ENCODE measurements around the gene BRINP2. TPM values are rescaled to one million over a fixed set of nuclear protein-coding genes. Genes with fewer than 3 reads are reported as not detected.
"Not testable (repeated sequence)": the region's sequence is repeated elsewhere in the genome, so short reads cannot be mapped to it uniquely, and the experiment has no call there.

The BRINP2 gene
- total RNA-seq, 4 donors from 2014 or later = not detected

GRCh38 chr1:177311586-177311985 lies 140.8 kb downstream of the BRINP2 start:
- H3K9me3 ChIP-seq = no peaks in the 10 kb centered on the region
- WGBS, 2 donors = 82 to 90% methylated on average over 2 of the region's 2 CpGs
- intact Hi-C loops (cut with DNase I) = no loop called here
- no peak overlapping the region for H3K27ac ChIP-seq
- H3K27me3 ChIP-seq = no peaks in the 10 kb centered on the region
- no peak for DNase-seq
- TF ChIP-seq POLR2A (IDR thresholded peaks at IDR 0.05) = no peak
- no peak for TF ChIP-seq CTCF (IDR thresholded peaks at IDR 0.05)
- no peaks in the 10 kb centered on the region for H3K4me1 ChIP-seq
- no peaks in the 10 kb centered on the region for H3K36me3 ChIP-seq
- H3K4me3 ChIP-seq (replicated peaks in 1 of 3) = no peak overlapping the region

- Histone ChIP-seq H3K36me3 (no peaks in the 10 kb centered on the region), H3K27ac (no peak overlapping the region), H3K4me1 (no peaks in the 10 kb centered on the region), H3K27me3 (no peaks in the 10 kb centered on the region), H3K4me3 (replicated peaks in 1 of 3) (no peak overlapping the region), H3K9me3 (no peaks in the 10 kb centered on the region)
- TF ChIP-seq CTCF (IDR thresholded peaks at IDR 0.05) (no peak), POLR2A (IDR thresholded peaks at IDR 0.05) (no peak)
- intact Hi-C loops (cut with DNase I) = no loop called here
- DNase-seq = no peak
- WGBS, 2 donors = 33 to 41% methylated on average over 2 of the region's 2 CpGs
These were observed 144.5 kb downstream of the BRINP2 start for GRCh38 chr1:177315261-177315660.

- DNase-seq = no peak
- Histone ChIP-seq H3K36me3 (no peaks in the 10 kb centered on the region), H3K4me1 (no peaks in the 10 kb centered on the region), H3K27ac (no peak overlapping the region), H3K9me3 (no peaks in the 10 kb centered on the region), H3K4me3 (replicated peaks in 1 of 3) (no peak overlapping the region), H3K27me3 (no peaks in the 10 kb centered on the region)
- WGBS, 2 donors = 73 to 77% methylated on average over 4 of the region's 4 CpGs
- TF ChIP-seq CTCF (IDR thresholded peaks at IDR 0.05) (no peak), POLR2A (IDR thresholded peaks at IDR 0.05) (no peak)
- intact Hi-C loops (cut with DNase I) = no loop called here
These were observed 145.0 kb downstream of the BRINP2 start for GRCh38 chr1:177315761-177316160.

GRCh38 chr1:177321434-177321833 lies 150.7 kb downstream of the BRINP2 start:
- DNase-seq, H3K27ac ChIP-seq: not testable (repeated sequence)

GRCh38 chr1:177328251-177328650 lies 157.5 kb downstream of the BRINP2 start:
- DNase-seq = no peak
- no peak overlapping the region for H3K4me3 ChIP-seq (replicated peaks in 1 of 3)
- intact Hi-C loops (cut with DNase I) = no loop called here
- TF ChIP-seq POLR2A (IDR thresholded peaks at IDR 0.05) (no peak), CTCF (IDR thresholded peaks at IDR 0.05) (no peak)
- H3K9me3 ChIP-seq = no peaks in the 10 kb centered on the region
- H3K36me3 ChIP-seq = no peaks in the 10 kb centered on the region
- no peak overlapping the region for H3K27ac ChIP-seq
- H3K27me3 ChIP-seq = no peaks in the 10 kb centered on the region
- H3K4me1 ChIP-seq = no peaks in the 10 kb centered on the region
- 65 to 88% methylated on average over 2 of the region's 2 CpGs for WGBS, 2 donors

More at GRCh38 chr1:177321434-177321833, 150.7 kb downstream of the BRINP2 start:
- H3K27me3 ChIP-seq; H3K4me3 ChIP-seq (replicated peaks in 1 of 3); intact Hi-C loops (cut with DNase I); H3K4me1 ChIP-seq; H3K9me3 ChIP-seq; H3K36me3 ChIP-seq: not testable (repeated sequence)

GRCh38 chr1:177329871-177330270 lies 159.1 kb downstream of the BRINP2 start:
- H3K4me3 ChIP-seq (replicated peaks in 1 of 3) = no peak overlapping the region
- H3K27ac ChIP-seq = no peak overlapping the region
- 90 to 98% methylated on average over 2 of the region's 2 CpGs for WGBS, 2 donors
- H3K9me3 ChIP-seq = no peaks in the 10 kb centered on the region
- TF ChIP-seq POLR2A (IDR thresholded peaks at IDR 0.05) (no peak), CTCF (IDR thresholded peaks at IDR 0.05) (no peak)
- no peaks in the 10 kb centered on the region for H3K27me3 ChIP-seq
- DNase-seq = no peak
- H3K36me3 ChIP-seq = no peaks in the 10 kb centered on the region
- intact Hi-C loops (cut with DNase I) = no loop called here
- no peaks in the 10 kb centered on the region for H3K4me1 ChIP-seq

Data from thyroid gland (tissue), 4 donors.